NCI-H1436 treated with DMSO at 0.1 percent for 48 hours (cell line): ENCODE results near the gene PSME1.
A peak's percentile ranks its signal among the peaks of the same experiment; 100 is the strongest.
"Not testable (repeated sequence)": the region's sequence is repeated elsewhere in the genome, so short reads cannot be mapped to it uniquely, and the experiment has no call there.

Source experiments
- DNase-seq: peaks from one replicate; lab custom pipeline; 2025; lab: John Stamatoyannopoulos, UW

The PSME1 gene

DNA sequence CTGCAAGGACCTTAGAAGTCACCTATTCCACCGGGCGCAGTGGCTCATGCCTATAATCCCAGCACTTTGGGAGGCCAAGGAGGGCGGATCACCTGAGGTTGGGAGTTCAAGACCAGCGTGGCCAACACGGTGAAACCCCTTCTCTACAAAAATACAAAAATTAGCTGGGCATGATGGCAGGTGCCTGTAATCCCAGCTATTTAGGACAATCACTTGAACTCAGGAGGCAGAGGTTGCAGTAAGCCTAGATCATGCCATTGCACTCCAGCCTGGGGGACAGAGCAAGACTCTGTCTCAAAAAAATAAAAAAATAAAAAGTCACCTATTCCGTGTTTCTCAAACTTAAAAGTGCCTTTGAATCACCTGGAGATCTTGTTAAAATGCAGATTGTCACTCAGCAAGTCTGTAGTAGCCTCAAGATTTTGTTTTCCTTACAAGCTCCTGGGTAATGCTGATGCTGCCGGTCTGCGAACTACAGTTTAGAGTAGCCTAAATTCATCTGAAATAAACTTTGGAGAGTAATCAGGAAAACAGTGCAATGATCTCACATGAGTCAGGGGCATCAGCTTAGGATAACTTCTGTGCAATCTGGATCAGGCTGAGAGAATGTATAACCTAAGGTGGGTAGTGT, 30.3 kb upstream of the PSME1 start:
- DNase-seq: not testable (repeated sequence)

DNA sequence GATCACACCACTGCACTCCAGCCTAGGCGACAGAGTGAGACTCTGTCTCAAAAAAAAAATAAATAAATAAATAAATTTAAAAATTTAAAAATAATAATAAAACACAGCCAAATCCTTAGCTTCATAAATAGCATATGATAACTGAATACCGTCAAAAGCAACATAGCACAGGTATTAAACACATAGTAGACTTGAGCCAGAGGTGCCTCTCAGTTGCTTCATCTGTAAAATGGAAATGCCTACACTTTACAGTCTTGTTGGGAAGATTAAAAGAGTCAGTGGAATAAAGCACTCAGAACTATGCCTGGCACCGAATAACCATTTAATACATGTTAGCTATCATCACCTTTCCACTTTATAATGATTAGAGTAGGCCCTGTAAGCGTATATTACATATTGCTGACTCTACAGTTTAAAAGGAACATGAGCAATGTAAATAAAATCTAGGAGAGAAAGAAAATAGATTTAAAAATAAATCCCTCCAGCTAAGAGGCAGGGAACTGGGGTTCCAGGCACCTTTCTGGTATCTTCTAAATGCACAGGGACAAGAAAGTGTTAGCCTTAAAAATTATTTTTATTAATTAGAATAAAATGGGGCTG, 29.2 kb upstream of the PSME1 start:
- DNase-seq: no peak

DNA sequence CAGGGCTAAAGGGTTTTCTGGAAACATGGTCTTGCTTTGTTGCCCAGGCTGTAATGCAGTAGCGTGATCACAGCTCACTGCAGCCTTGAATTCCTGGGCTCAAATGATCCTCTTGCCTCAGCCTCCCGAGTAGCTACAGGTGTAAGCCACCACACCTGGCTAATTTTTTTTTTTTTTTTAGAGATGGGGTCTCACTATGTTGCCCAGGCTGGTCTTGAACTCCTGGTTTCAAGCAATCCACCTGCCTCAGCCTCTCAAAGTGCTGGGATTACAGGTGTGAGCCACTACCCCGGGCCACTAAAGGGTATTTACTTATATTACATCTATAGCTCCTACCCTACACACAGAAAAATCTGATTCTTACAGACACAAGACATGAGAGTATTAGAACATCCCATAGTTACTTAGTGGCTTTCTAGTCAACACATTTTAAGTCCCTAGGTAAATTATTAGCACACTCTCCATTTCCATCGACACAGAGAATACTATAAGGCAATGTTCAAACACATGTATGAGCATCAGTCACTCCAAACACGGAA, 27.6 kb upstream of the PSME1 start:
- no peak for DNase-seq

GRCh38 chr14:24110060-24110459, 25.9 kb upstream of the PSME1 start:
- no peak for DNase-seq

DNA sequence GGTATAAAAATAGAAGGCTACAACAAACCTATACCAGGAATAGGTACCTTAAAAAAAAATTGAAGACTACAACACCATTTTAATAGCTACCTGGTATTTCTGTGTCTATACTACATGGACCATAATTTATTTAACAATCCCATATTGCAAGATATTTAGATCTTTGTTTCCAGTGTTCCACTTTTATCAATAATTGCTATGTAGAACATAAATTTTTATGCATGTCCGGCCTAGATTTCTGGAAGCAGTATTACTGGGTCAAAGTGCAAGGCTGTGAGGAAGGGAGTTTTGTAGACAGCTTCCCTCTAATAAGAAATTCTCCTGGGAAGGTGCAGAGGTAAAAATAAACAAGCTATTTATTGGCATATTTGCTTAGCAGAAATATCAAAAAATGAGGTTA, 25.5 kb upstream of the PSME1 start:
- DNase-seq: no peak

- no peak for DNase-seq
These were observed 22.6 kb upstream of the PSME1 start for GRCh38 chr14:24113379-24113800.

DNA sequence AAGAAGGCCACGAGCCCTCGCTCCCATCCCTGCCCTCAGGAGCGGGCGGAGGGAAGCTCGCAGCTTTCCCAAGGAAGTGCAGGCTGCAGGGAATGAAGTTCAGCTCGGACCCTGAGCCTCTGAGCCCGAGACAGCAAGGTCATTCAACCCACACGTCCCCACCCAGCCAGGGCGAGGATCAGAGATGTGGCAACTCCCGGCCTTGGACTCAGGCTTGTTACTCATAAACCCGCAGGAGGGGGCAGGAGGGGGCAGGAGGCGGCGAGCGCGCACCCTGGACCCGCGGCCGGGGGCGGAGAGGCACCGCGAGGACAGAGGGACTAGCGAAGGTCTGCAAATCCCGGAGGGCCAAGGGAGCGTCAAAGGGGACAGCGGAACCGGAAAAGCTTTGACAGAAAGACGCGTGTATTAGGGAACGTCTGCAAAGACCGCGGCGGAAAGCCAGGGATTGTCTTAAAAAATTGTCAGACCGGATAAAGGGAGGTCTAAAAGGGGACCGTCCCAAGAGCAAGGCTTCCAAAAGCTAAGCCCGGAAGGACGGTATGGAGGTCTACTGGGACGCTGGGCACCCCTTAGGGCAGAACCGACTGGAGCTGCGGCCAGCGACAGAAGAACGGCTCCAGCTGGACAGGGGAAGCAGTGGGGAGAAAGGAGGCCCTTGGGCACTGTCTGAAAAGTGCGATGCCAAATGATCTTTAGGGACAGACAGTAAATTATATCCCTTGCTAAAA, 22.0 kb upstream of the PSME1 start:
- no peak for DNase-seq

- peak; percentile 98 for DNase-seq
These were observed 21.2 kb upstream of the PSME1 start, which contains the start of the genes DCAF11 and NRL for GRCh38 chr14:24114532-24115421. Gene DCAF11, plus strand, starts transcription at chr14:24114777. Its CDS starts 818 bp downstream, at chr14:24115595. Gene NRL, minus strand, starts transcription at chr14:24114949. Its CDS starts 32,101 bp downstream, at chr14:24082848.

GRCh38 chr14:24115422-24116127, 20.4 kb upstream of the PSME1 start:
- no peak for DNase-seq

DNA sequence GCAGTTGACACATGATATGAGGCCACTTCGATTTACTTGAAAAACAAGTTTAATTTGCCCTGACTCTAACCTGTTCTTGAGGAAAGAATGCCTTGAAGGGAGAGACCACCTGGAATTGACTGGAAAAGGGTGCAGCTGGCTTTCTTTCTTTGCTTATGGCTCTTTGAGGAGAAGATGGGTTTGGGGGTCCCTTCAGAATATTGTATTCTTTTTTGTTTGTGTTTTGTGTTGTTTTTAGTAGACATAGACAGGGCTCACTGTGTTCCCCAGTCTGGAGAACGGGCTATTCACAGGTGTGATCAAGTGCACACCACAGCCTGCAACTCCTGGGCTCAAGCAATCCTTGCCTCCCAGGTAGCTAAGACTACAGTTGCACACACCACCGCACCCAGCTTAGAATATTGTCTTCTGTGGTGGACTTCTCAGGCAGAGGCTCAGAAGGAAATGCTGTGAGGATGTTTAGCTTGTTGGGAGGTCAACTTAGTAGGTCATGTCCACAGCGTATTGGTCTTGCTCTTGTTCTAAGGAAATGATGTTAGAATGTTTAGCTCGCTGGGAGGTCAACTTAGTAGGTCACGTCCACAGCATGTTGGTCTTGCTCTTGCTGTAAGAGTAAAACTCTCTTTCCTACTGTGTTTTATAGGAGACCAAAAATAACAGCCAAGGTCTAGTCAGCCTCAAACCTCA, 19.7 kb upstream of the PSME1 start:
- DNase-seq: no peak

GRCh38 chr14:24117179-24117578, 18.8 kb upstream of the PSME1 start:
- DNase-seq: no peak

DNA sequence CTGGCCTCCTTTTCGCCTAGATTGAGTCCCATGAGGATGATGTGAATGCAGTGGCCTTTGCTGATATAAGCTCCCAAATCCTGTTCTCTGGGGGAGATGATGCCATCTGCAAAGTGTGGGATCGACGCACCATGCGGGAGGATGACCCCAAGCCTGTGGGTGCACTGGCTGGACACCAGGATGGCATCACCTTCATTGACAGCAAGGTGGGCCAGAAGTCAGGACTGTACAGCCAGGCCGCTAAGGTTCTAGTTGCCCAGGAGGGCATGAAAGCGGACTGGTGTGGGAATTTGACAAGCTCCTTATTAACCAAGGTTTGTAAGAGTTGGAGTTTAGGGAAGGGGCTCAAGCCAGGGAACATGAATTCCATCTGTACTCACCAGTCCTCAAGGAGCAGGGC, 16.3 kb upstream of the PSME1 start:
- DNase-seq: no peak

DNA sequence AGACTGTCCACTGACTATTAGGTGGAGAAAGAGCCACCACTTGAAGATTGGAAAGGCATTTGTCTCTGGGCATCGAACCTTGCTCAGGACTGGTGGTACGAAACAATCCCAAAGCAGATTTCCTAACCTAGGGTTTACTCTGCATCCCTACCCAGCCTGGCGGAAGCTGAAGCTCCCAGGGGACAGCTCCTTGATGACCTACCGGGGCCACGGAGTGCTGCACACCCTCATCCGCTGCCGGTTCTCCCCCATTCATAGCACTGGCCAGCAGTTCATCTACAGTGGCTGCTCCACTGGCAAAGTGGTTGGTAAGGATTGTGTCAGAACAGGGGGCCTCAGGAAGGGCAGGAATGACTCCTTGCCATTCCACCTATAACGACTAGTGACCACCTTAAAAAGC, 14.8 kb upstream of the PSME1 start:
- DNase-seq: no peak

GRCh38 chr14:24122416-24122815, 13.6 kb upstream of the PSME1 start:
- DNase-seq: no peak

GRCh38 chr14:24122898-24123297, 13.1 kb upstream of the PSME1 start:
- DNase-seq: no peak

DNA sequence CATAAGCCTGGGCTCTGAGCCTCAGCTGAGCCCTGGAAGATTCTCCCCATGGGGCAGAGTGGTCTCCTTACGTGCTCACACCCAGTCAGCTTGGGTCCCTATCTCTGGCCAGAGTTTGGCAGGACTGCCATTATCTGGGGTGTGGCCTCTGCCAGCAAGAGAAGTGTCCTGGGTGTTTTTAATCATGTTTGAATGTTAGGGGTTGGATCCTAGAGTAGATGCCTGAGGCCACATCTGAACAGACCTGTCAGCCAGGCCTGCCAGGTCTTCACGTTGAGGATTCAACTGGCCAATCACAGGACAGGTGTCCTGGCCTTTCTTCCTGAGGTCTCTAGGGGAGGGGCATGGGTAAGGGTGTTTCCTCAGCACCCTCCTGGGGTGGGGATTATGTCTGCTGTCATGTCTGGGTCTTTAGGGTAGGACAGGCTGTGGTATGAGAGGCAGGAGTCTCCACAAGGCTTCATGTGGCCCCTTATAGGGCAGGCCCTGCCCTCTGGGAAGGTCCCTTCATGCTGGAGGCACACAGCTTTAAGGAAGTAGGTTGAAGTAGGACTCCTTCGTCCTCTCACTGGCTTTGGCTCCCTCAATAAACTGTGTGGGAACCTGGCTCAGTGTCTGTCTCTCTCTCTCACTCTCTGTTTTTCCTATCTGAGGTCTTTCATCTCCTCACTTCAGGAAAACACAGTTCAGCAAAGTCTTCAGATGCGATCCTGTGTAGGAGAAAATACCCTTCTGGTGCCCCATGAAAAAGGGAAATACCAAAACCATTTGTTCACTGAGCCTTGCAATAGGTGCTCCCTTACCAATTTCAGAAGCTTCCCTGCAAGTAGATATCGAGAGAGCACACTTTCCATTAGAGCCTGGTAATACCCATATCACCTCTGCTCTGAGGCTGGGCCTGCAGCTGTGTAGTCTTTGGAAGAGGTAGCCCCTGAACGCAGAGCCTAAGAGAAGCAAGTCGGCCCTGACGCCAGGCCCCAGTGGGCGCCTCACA, 12.3 kb upstream of the PSME1 start:
- no peak for DNase-seq

DNA sequence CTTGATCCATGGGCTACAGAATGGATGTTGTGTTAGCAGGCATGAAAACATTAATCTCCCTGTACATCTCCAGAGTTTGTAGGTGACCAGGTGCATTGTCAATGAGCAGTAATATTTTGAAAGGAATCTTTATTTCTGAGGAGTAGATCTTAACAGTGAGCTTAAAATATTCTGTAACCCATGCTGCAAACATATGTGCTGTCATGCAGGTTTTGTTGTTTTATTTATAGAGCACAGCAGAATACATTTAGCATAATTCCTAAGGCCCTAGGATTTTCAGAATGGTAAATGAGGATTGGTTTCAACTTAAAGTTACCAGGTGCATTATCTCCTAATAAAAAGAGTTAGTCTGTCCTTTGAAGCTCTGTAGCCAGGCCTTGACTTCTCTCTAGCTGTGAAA, 9.1 kb upstream of the PSME1 start:
- DNase-seq: no peak

DNA sequence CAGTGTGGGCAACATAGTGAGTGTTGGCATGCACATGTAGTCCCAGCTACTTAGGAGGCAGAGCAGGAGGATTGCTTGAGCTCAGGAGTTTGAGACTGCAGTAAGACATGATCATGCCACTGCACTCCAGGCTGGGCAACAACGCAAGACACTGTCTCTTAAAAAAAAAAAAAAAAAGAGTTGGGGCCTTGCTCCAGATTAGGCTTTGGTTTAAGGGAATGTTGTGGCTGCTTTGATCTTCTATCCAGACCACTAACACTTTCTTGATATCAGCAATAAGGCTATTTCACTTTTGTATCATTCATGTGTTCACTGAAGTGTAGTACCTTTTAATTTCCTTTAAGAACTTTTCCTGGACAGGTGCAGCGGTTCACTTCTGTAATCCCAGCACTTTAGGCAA, 8.3 kb upstream of the PSME1 start:
- no peak for DNase-seq

GRCh38 chr14:24129410-24129998, 6.5 kb upstream of the PSME1 start:
- DNase-seq: no peak
